Right ventricle myocardium superior (tissue), 1 donor: ENCODE data around the gene NEDD4L. TPM values are rescaled to one million over a fixed set of nuclear protein-coding genes. Genes with fewer than 3 reads are reported as not detected.

Experiments
- ATAC-seq: fragments of 200-7000 bp; cut with Tn5 transposase; one replicate; pipeline ENCODE4 v1.9.1; 2020; ENCODE audit warnings: mild to moderate bottlenecking; ENCODE audit not compliant: poor library complexity
- DNase-seq: peaks from one replicate; pipeline ENCODE4 v3.0.0-alpha.2; 2020
- intact Hi-C: fragments of 100-400 bp; cut with DNase I; formaldehyde crosslinking; loops from one replicate; pipeline ENCODE4 v1.11.2; 2022
- total RNA-seq: library from RNA; stranded (reverse); fragmentation: NEBNext Ultra II Directional; extraction: Animal tissue kit (Norgen Biotek cat#: 25700); gene quantifications from one replicate; pipeline ENCODE4 v1.2.1, GENCODE V29; 2021
- donor health status: DM: no; HTN: yes; CAD: no; lungs with severe emphysema.

Gene NEDD4L
- total RNA-seq, 1 donor from 2014 or later, result 51.4 TPM

GRCh38 chr18:58394602-58395425 lies 350.8 kb downstream of the NEDD4L start:
- intact Hi-C loops, result no loop called here
- no peak for DNase-seq
- ATAC-seq, result no peak

GRCh38 chr18:58396144-58396543 lies 352.1 kb downstream of the NEDD4L start:
- DNase-seq (no peak), ATAC-seq (no peak)
- intact Hi-C loops, result no loop called here

- intact Hi-C loops, result no loop called here
- DNase-seq (no peak), ATAC-seq (no peak)
Measured at GRCh38 chr18:58396966-58397365, 352.9 kb downstream of the NEDD4L start.

- ATAC-seq, result no peak
- DNase-seq, result no peak
- intact Hi-C loops, result no loop called here
Measured at GRCh38 chr18:58397385-58398132, 353.5 kb downstream of the NEDD4L start.

- ATAC-seq (no peak), DNase-seq (no peak)
- intact Hi-C loops, result no loop called here
Measured at GRCh38 chr18:58398648-58399398, 354.8 kb downstream of the NEDD4L start.

- ATAC-seq, result no peak
Measured at GRCh38 chr18:58400331-58400870, 356.4 kb downstream of the NEDD4L start.

GRCh38 chr18:58401191-58401590 lies 357.2 kb downstream of the NEDD4L start:
- DNase-seq (no peak), ATAC-seq (no peak)
- intact Hi-C loops, result loop anchor here (5.0 kb wide), 1 partner anchor 91 kb away; no protein-coding TSS in a partner anchor

More at GRCh38 chr18:58400331-58400870, 356.4 kb downstream of the NEDD4L start:
- intact Hi-C loops, result loop anchor here (5.0 kb wide), 1 partner anchor 92 kb away; no protein-coding TSS in a partner anchor
- no peak for DNase-seq

GRCh38 chr18:58402247-58402646 lies 358.2 kb downstream of the NEDD4L start:
- intact Hi-C loops, result loop anchor here (5.0 kb wide), 1 partner anchor 90 kb away; no protein-coding TSS in a partner anchor
- no peak for DNase-seq
- peak; percentile 46 for ATAC-seq

- ATAC-seq, result peak; percentile 52
- no peak for DNase-seq
- intact Hi-C loops, result loop anchor here (5.0 kb wide), 1 partner anchor 89 kb away; no protein-coding TSS in a partner anchor
Measured at GRCh38 chr18:58402951-58403702, 359.1 kb downstream of the NEDD4L start.

GRCh38 chr18:58403799-58404455 lies 359.9 kb downstream of the NEDD4L start:
- ATAC-seq (no peak), DNase-seq (no peak)
- intact Hi-C loops, result loop anchor here (5.0 kb wide), 1 partner anchor 88 kb away; no protein-coding TSS in a partner anchor

GRCh38 chr18:58405107-58405898 lies 361.3 kb downstream of the NEDD4L start:
- intact Hi-C loops, result no loop called here
- ATAC-seq, result no peak
- no peak for DNase-seq

GRCh38 chr18:58407263-58407648 lies 363.2 kb downstream of the NEDD4L start:
- intact Hi-C loops, result no loop called here
- no peak for DNase-seq
- no peak for ATAC-seq

GRCh38 chr18:58407649-58408407 lies 363.8 kb downstream of the NEDD4L start:
- no peak for ATAC-seq
- DNase-seq, result no peak
- intact Hi-C loops, result no loop called here

GRCh38 chr18:58408665-58409064 lies 364.6 kb downstream of the NEDD4L start:
- intact Hi-C loops, result no loop called here
- ATAC-seq (no peak), DNase-seq (no peak)

- DNase-seq (no peak), ATAC-seq (no peak)
- intact Hi-C loops, result no loop called here
Measured at GRCh38 chr18:58409802-58410445, 365.9 kb downstream of the NEDD4L start.

GRCh38 chr18:58411323-58411722 lies 367.3 kb downstream of the NEDD4L start:
- ATAC-seq, result no peak
- intact Hi-C loops, result no loop called here
- DNase-seq, result no peak
